ENCODE results near the gene ADCY5.

- TF ChIP-seq CTCF (IDR thresholded peaks at IDR 0.05) (no peak), POLR2A (IDR thresholded peaks at IDR 0.05) (no peak)
Observed at GRCh38 chr3:123419181-123419849, 29.6 kb downstream of the ADCY5 start.
